NOMO-1 treated with dmso at 0.1 percent for 144 hours (cell line): Measurements from ENCODE around the gene COLQ.
"Not testable (repeated sequence)": the region's sequence is repeated elsewhere in the genome, so short reads cannot be mapped to it uniquely, and the experiment has no call there.

Source experiments
- DNase-seq: peaks from one replicate; lab custom pipeline; 2025; ENCODE audit not compliant: unreplicated experiment; lab: John Stamatoyannopoulos, UW

Gene COLQ

GRCh38 chr3:15493436-15493835, 28.1 kb downstream of the COLQ start:
- no peak for DNase-seq

- no peak for DNase-seq
Measured at GRCh38 chr3:15492847-15493360, 28.6 kb downstream of the COLQ start.

GRCh38 chr3:15491143-15491542, 30.4 kb downstream of the COLQ start:
- no peak for DNase-seq

- DNase-seq, result no peak
Measured at GRCh38 chr3:15490158-15490557, 31.3 kb downstream of the COLQ start.

GRCh38 chr3:15488002-15488401, 33.5 kb downstream of the COLQ start:
- no peak for DNase-seq

- no peak for DNase-seq
Measured at GRCh38 chr3:15486979-15487378, 34.5 kb downstream of the COLQ start.

- no peak for DNase-seq
Measured at GRCh38 chr3:15486020-15486419, 35.5 kb downstream of the COLQ start.

- not testable (repeated sequence) for DNase-seq
Measured at GRCh38 chr3:15484551-15484950, 37.0 kb downstream of the COLQ start.

GRCh38 chr3:15479400-15480224, 41.9 kb downstream of the COLQ start:
- no peak for DNase-seq

- no peak for DNase-seq
Measured at GRCh38 chr3:15478640-15478979, 42.9 kb downstream of the COLQ start.

GRCh38 chr3:15477951-15478639, 43.4 kb downstream of the COLQ start:
- no peak for DNase-seq

- no peak for DNase-seq
Measured at GRCh38 chr3:15476378-15476777, 45.1 kb downstream of the COLQ start.

- no peak for DNase-seq
Measured at GRCh38 chr3:15475161-15475560, 46.3 kb downstream of the COLQ start.

- no peak for DNase-seq
Measured at GRCh38 chr3:15471861-15472260, 49.6 kb downstream of the COLQ start.

GRCh38 chr3:15470849-15471248, 50.7 kb downstream of the COLQ start:
- DNase-seq, result no peak

- DNase-seq, result no peak
Measured at GRCh38 chr3:15470261-15470660, 51.2 kb downstream of the COLQ start.

GRCh38 chr3:15467227-15468181, 54.0 kb downstream of the COLQ start:
- no peak for DNase-seq

- no peak for DNase-seq
Measured at GRCh38 chr3:15465876-15466585, 55.5 kb downstream of the COLQ start.

GRCh38 chr3:15462451-15462850, 59.1 kb downstream of the COLQ start:
- DNase-seq, result no peak

GRCh38 chr3:15460891-15461531, 60.5 kb downstream of the COLQ start:
- DNase-seq, result no peak
